Measurements from ENCODE around the gene RUNX3. TPM values are rescaled to one million over a fixed set of nuclear protein-coding genes. Genes with fewer than 3 reads are reported as not detected.

The RUNX3 gene
- total RNA-seq, 1 experiment from 2014 or later, result 3.7 TPM

- Histone ChIP-seq H3K9ac (ENCODE audit: low read length) (no peak overlapping the region), H3K27me3 (ENCODE audit: low read length) (no peaks in the 10 kb centered on the region), H3K4me2 (ENCODE audit: low read length) (no peak overlapping the region), H3K4me1 (ENCODE audit: insufficient read depth, low read length) (peaks cover 7% of the 10 kb centered on the region), H3K4me3 (ENCODE audit: low read length) (no peak overlapping the region), H3K27ac (ENCODE audit: low read length) (no peak overlapping the region), H3K9me3 (ENCODE audit: low read length) (no peaks in the 10 kb centered on the region), H3K36me3 (ENCODE audit: low read depth, low read length) (no peaks in the 10 kb centered on the region), H3K79me2 (ENCODE audit: low read length) (no peaks in the 10 kb centered on the region), H3F3A (ENCODE audit: low read length, unreplicated experiment) (no peaks in the 10 kb centered on the region), H2AFZ (ENCODE audit: low read length) (no peak overlapping the region), H3K9me2 (replicated peaks; ENCODE audit: low read length) (no peaks in the 10 kb centered on the region), H4K20me1 (ENCODE audit: low read length) (no peaks in the 10 kb centered on the region)
- intact Hi-C loops (cut with micrococcal nuclease), result no loop called here
- ATAC-seq (no peak), DNase-seq (no peak)
- ChIA-PET POLR2A (ENCODE audit: unreplicated experiment) (no interaction called here), CTCF (no interaction called here)
- no peak for TF ChIP-seq CTCF (conservative IDR thresholded peaks at IDR 0.05; ENCODE audit: low read depth, low read length)
- TF ChIP-seq EZH2phosphoT487 (IDR thresholded peaks at IDR 0.05; ENCODE audit: borderline replicate concordance, low read length), result no peak
- TF ChIP-seq EZH2 (IDR thresholded peaks at IDR 0.05; ENCODE audit: low read length, unreplicated experiment), result no peak
- no TSS peak for BruUV-seq (replicated peaks)
Measured at GRCh38 chr1:24874056-24874455, 56.0 kb downstream of the RUNX3 start.

- H2AFZ ChIP-seq (ENCODE audit: low read length), result no peak overlapping the region
- no peak overlapping the region for H3K9ac ChIP-seq (ENCODE audit: low read length)
- H3K27me3 ChIP-seq (ENCODE audit: low read length), result no peaks in the 10 kb centered on the region
- H3K36me3 ChIP-seq (ENCODE audit: low read depth, low read length), result no peaks in the 10 kb centered on the region
- ChIA-PET POLR2A (ENCODE audit: unreplicated experiment) (no interaction called here), CTCF (no interaction called here)
- H3K9me2 ChIP-seq (replicated peaks; ENCODE audit: low read length), result no peaks in the 10 kb centered on the region
- no peak for ATAC-seq
- H3K4me2 ChIP-seq (ENCODE audit: low read length), result no peak overlapping the region
- DNase-seq, result no peak
- H3K9me3 ChIP-seq (ENCODE audit: low read length), result no peaks in the 10 kb centered on the region
- no peaks in the 10 kb centered on the region for H3K4me1 ChIP-seq (ENCODE audit: insufficient read depth, low read length)
- H3K79me2 ChIP-seq (ENCODE audit: low read length), result no peaks in the 10 kb centered on the region
- H3K4me3 ChIP-seq (ENCODE audit: low read length), result no peak overlapping the region
- H3K27ac ChIP-seq (ENCODE audit: low read length), result no peak overlapping the region
- intact Hi-C loops (cut with micrococcal nuclease), result no loop called here
- H3F3A ChIP-seq (ENCODE audit: low read length, unreplicated experiment), result no peaks in the 10 kb centered on the region
- no TSS peak for BruUV-seq (replicated peaks)
- no peaks in the 10 kb centered on the region for H4K20me1 ChIP-seq (ENCODE audit: low read length)
- TF ChIP-seq CTCF (conservative IDR thresholded peaks at IDR 0.05; ENCODE audit: low read depth, low read length) (no peak), EZH2 (IDR thresholded peaks at IDR 0.05; ENCODE audit: low read length, unreplicated experiment) (no peak), EZH2phosphoT487 (IDR thresholded peaks at IDR 0.05; ENCODE audit: borderline replicate concordance, low read length) (no peak)
Measured at GRCh38 chr1:24873148-24873547, 56.9 kb downstream of the RUNX3 start.

- Histone ChIP-seq H2AFZ (ENCODE audit: low read length) (no peak overlapping the region), H3K4me2 (ENCODE audit: low read length) (no peak overlapping the region), H3K27ac (ENCODE audit: low read length) (no peak overlapping the region), H3K4me1 (ENCODE audit: insufficient read depth, low read length) (peaks cover 2% of the 10 kb centered on the region; the same call in 1 of the 2 replicates), H3K9me2 (replicated peaks; ENCODE audit: low read length) (no peaks in the 10 kb centered on the region), H4K20me1 (ENCODE audit: low read length) (no peaks in the 10 kb centered on the region), H3K36me3 (ENCODE audit: low read depth, low read length) (no peaks in the 10 kb centered on the region), H3K9me3 (ENCODE audit: low read length) (no peaks in the 10 kb centered on the region), H3K4me3 (ENCODE audit: low read length) (no peak overlapping the region), H3K9ac (ENCODE audit: low read length) (no peak overlapping the region), H3F3A (ENCODE audit: low read length, unreplicated experiment) (no peaks in the 10 kb centered on the region), H3K27me3 (ENCODE audit: low read length) (no peaks in the 10 kb centered on the region), H3K79me2 (ENCODE audit: low read length) (no peaks in the 10 kb centered on the region)
- TF ChIP-seq EZH2 (IDR thresholded peaks at IDR 0.05; ENCODE audit: low read length, unreplicated experiment) (no peak), EZH2phosphoT487 (IDR thresholded peaks at IDR 0.05; ENCODE audit: borderline replicate concordance, low read length) (no peak), CTCF (conservative IDR thresholded peaks at IDR 0.05; ENCODE audit: low read depth, low read length) (no peak)
- ChIA-PET POLR2A (ENCODE audit: unreplicated experiment) (no interaction called here), CTCF (no interaction called here)
- no TSS peak for BruUV-seq (replicated peaks)
- DNase-seq, result no peak
- intact Hi-C loops (cut with micrococcal nuclease), result no loop called here
- ATAC-seq, result no peak
Measured at GRCh38 chr1:24872061-24872850, 57.8 kb downstream of the RUNX3 start.
